ENCODE data around the gene MTX1.

The MTX1 gene

DNA sequence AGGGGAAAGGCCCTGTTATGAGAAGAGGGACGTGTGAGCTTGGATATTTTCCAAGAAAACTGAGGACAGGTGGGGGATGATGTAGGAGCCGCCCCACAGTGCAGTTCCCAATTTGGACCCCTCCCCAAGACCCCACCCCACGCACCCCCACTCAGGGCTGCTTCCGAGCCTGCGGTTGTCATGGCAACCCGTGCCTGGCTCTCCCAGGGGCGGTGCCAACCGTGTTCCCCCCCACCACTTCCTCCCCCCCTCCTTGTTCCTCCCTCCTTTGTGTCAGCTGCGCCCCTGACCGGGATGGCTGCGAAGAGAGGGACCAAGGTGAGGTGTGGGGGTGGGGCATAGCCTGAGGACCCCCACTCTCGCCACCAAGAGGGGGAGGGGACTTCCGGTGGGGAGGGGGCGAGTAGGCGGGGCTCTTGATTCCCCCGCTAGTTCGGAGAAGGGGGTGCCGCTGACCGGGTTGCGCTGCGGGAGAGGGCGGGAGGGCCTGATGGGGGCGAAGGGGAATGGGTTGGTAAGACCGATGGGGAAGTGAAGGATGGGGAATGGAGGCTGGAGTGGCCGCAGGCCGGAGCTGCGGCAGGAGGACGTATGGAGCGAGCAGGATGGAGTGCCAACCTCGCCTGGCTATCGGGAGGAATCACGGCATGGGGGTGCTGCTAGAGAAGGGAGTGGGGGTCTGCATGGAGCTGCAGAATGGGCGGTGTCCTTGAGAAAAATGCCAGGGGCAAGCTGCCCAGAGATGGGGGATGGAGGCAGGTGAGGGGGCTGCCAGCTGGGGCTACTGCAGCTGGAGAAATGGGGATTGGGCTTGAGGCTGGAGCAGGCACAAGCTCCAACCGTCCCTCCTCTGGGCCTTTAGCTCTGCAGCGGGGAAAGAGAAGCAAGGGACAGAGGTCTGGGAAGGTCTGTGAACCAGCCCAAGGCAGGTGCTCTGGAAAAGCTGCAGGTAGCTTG lies 33.9 kb upstream of the MTX1 start:
- peak in 1 of 2 donors; percentile 45 for DNase-seq

DNA sequence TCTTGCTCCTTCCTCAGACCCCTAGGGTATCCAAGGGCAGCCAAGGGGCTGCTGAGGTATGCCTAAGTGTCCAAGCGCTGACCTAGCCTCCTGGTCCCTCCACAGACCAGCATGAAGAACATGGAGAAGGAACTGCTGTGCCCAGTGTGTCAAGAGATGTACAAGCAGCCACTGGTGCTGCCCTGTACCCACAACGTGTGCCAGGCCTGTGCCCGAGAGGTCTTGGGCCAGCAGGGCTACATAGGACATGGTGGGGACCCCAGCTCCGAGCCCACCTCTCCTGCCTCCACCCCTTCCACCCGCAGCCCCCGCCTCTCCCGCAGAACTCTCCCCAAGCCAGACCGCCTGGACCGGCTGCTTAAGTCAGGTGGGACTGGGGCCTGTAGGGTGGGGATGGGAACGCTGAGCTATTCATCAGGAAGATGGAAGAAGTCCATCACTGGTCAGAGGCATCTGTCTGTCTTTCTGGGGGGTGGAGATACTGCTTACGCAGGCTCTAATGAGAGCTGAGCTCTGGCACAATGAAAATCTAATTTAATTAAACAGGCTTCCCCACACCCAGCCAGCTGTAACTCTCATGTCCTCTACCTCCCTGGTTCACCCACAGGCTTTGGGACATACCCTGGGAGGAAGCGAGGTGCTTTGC lies 33.1 kb upstream of the MTX1 start:
- no peak for DNase-seq

DNA sequence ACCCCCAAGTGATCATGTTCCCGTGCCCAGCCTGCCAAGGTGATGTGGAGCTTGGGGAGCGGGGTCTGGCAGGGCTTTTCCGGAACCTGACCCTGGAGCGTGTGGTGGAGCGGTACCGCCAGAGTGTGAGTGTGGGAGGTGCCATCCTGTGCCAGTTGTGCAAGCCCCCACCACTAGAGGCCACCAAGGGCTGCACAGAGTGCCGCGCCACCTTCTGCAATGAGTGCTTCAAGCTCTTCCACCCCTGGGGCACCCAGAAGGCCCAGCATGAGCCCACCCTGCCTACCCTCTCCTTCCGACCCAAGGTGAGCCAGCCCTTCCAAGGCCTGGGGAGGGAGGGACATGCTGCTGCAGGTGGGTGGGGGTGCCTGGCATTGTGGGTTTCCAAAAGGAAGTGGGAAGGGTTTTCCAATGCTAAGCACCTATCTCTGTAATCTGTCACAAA lies 32.5 kb upstream of the MTX1 start:
- DNase-seq, result no peak

DNA sequence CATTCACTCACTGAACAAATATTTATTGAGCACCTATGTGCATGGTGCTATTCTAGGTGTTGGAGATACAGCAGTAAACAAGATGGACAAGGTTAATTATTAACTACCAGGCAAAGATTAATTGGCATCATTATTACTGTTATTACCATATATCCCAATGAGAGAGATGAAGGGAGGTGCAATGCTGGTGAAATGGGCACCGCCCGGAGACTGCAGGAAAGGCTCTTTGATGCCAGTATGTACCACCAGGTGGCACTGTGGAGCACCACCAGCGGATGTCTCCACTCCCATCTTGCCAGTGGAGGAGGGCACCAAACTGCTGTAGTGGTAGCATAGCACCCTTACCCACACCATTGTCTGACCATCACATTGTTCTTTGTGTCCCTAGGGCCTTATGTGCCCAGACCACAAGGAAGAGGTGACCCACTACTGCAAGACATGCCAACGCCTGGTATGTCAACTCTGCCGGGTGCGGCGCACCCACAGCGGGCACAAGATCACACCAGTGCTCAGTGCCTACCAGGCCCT lies 31.9 kb upstream of the MTX1 start:
- DNase-seq, result peak; percentile 89 to 90

DNA sequence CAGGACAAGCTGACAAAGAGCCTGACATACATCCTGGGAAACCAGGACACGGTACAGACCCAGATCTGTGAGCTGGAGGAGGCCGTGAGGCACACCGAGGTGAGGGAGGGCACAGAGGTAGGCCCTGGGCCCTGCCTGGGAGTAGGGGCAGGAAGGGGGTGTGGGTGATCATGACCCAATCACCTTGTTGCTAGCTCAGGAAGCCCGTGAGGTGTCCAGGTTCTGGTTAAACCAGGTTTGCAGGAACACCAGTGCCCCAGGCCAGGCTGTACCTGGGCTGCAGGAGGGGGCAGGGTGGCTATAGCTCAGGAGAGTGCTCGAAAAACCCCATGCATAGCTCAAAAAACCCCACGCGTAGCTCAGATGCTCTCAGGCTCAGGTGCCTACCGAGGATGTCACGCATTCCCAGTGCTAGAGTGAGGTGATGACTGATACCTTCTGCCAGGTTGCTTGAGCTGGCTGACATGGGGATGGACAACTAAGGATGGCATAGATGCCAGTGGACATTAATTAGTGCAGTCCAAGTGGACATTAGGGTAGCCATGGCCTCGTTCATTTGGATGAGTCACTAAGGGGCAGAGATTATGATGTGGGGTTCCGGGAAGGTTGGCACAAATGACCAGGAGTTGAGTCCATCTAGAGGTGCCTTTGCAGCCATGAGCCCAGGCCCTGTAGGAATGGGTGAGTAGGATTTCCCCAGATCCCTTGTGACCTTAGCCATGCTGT lies 31.1 kb upstream of the MTX1 start:
- no peak for DNase-seq

DNA sequence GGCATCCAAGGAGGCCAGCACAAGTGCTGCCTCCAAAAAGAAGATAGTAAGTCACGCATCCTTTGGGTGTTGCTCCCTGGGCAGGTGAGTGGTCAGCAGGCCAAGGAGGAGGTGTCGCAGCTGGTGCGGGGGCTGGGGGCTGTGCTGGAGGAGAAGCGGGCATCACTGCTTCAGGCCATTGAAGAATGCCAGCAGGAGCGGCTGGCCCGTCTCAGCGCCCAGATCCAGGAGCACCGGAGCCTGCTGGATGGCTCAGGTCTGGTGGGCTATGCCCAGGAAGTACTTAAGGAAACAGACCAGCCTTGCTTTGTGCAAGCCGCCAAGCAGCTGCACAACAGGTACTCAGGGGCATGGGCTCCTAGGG lies 30.6 kb upstream of the MTX1 start:
- no peak for DNase-seq

DNA sequence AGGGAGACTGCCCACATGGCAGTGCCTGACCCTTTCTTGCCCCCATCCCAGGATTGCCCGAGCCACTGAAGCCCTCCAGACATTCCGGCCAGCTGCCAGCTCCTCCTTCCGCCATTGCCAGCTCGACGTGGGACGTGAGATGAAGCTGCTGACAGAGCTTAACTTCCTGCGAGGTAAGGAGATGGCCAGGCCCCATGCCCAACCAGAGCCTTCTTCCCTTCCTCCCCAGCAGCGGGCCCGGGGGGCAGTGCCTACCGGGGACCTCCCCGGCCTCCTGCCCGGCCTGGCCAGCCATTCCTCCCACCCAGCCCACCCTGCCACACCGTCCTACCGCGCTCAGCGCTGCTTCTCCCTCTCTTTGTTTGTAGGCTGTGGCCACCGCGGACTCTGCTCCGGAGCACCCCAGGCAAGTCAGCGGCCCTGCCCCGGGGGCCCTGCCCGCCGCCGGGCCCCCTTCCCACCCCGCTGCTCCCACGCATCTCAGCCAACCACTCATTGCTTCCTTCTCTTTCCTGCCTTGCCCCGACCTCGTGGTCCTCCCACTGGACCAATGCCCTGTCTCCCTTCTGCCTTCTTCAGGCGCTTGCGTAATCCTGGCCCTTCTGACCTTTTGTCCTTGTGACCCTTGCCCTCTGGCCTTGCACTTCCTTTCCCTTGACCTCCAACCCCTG lies 29.9 kb upstream of the MTX1 start:
- DNase-seq, result no peak

DNA sequence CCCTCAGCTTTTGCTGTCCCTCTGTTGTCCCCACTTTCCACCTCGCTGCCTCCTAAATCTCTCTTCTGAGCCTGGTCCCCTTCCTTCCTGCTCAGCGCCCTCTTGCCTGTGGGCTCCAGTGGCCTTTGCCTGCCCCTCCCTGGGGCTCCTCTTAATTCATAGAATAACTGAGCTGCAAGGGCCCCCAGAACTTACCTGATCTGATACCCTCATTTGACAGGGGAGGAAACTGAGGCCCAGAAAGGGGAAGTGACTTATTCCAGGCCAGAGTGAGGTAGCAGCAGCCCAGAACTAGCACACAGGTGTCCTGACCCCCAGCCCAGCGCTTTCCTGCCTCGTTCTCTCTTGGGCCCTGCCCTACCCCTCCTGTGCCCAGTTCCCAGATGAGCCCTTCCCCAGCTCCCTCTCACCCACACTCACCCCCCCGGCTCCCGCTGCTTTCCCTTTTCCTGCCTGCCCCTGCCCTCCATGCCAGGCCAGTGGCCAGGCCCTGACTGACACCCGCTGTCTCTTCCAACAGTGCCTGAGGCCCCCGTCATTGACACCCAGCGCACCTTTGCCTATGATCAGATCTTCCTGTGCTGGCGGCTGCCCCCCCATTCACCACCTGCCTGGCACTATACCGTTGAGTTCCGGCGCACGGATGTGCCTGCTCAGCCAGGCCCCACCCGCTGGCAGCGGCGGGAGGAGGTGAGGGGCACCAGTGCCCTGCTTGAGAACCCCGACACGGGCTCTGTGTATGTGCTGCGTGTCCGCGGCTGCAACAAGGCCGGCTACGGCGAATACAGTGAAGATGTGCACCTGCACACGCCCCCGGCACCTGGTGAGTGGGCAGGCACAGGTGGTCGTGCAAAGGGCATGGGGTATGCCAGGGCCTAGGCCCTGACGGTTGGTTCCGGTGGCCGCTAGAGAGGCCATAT lies 29.1 kb upstream of the MTX1 start:
- DNase-seq, result no peak

DNA sequence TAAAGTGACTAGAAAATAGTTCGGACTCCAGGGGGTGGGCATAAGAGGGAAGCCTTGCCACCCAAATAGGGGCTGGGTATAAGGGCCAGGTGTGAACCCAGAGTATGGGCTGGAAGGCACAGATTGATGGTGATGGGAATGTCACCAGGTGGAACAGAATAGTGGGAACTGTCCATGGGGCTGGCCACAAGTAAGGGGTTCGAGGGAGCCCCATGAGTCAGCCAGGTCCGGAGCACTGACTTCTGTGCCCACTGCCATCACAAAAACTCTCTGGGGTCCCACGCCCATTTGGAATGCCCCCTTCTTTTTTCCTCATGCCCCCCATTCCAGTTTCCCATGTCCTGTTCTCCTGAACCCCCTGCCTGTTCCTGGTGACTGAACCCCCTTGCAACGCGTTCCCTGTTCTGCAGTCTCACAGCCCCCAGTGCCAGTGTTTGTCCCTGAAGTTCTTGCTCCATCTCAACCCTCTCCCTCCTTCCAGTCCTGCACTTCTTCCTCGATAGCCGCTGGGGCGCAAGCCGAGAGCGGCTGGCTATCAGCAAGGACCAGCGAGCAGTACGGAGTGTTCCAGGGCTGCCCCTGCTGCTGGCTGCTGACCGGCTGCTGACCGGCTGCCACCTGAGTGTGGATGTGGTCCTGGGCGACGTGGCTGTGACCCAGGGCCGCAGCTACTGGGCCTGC lies 27.0 kb upstream of the MTX1 start:
- no peak for DNase-seq

DNA sequence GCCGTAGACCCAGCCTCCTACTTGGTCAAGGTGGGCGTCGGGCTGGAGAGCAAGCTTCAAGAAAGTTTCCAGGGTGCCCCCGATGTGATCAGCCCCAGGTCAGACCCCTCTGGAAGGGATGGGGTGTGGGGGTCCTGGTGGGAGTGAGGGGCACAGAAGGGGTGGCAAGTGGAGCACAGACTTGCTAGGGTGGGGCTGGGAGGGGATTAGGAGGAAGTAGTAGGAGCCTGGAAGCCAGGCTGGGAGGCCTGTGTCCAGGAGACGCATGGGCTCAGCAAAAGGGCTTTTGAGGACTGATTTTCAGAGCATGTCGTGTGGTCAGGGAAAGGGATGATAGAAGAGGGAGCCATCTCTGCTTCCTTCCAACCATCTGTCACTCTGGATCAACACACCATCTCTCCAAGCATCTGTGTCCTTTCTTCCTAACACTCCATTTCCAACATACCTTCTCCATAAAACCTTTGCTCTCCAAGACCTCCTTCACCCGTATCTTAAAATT lies 26.4 kb upstream of the MTX1 start:
- DNase-seq, result no peak

DNA sequence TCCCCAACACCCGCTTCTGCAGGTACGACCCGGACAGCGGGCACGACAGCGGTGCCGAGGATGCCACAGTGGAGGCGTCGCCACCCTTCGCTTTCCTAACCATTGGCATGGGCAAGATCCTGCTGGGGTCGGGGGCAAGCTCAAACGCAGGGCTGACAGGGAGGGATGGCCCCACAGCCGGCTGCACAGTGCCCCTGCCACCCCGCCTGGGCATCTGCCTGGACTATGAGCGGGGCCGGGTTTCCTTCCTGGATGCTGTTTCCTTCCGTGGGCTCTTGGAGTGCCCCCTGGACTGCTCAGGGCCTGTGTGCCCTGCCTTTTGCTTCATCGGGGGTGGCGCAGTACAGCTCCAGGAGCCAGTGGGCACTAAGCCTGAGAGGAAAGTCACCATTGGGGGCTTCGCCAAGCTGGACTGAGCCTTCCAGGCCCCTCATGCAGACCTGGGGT lies 24.7 kb upstream of the MTX1 start:
- no peak for DNase-seq

DNA sequence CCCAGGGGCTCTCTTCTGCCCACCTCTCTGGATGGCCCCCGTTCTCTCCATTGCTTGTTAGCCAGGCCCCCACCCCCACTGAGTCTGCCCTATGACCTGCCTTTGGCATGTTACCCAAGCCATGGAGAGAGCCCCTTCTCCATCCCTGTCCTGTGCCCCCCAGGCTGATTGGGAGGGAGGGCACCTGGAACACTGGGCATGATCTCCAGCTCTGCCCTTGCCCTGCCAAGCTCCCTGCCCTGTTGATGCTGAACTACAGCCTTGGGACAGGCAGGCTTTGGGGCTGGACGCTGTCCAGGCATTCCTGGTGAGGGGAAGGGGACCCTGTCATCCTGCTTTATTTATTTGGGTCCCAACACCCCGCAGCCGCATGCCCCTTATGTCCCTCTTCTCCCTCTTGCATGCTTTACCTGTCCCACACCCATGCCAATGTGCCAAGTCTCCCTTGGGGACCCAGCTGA lies 24.1 kb upstream of the MTX1 start:
- DNase-seq, result no peak

DNA sequence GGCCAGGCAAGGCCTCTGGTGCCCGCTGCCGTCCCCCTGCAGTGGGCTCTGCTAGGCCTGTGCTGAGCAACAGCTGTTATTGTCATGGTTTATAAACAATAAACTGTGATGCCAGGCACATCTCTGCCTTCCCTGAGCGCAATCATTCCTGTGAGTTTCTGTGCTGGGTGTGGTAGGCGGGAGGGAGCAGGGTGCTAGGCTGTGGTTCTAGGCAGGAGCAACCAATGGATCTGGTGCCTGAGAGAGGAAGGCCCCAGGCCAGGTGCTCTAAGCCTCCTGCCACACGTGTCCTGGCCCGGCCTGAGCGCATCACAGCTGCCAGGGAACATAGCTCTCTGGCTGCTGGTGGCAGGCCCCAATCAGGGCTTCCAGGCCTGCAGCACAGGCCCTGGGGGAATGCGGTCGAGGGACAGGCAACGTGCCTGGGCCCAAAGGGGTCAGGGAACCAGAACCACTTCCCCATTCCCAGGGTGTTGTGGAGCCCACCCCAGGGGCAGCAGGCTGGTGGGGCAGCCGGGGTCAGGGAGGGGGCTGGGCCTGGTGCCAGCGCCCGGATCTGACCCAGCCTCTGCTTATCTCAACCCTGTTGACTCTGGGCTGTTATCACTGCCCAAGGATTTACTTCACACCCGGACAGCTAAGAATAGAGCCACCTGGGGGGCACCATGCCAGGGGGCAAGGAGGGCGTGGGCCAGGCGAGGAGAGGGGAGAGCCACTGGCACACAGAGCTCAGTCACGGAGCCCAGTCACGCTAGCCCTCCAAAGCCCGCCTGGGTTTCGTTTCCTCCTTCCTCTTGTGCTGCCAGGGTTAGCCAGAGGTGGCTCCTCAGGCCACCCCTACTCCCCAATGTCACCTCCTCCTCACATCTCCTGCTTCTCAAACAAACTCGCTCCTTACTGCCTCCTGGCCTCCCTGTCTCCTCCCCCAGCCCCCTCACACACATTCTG lies 23.4 kb upstream of the MTX1 start:
- DNase-seq, result no peak

DNA sequence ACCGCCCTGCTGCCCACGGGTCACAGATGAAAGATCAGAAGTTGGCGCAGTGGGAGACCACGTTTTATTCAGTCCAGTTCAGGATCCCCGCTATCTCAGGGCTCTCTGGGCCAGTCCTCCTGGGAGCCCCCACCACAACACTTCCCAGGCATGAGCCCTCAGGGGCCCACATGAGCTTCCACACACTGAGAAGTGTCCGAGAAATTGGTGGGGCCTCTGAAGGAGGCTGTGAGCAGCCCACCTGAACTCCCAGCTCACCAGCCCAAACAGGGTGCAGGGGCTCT lies 22.8 kb upstream of the MTX1 start:
- DNase-seq, result no peak

DNA sequence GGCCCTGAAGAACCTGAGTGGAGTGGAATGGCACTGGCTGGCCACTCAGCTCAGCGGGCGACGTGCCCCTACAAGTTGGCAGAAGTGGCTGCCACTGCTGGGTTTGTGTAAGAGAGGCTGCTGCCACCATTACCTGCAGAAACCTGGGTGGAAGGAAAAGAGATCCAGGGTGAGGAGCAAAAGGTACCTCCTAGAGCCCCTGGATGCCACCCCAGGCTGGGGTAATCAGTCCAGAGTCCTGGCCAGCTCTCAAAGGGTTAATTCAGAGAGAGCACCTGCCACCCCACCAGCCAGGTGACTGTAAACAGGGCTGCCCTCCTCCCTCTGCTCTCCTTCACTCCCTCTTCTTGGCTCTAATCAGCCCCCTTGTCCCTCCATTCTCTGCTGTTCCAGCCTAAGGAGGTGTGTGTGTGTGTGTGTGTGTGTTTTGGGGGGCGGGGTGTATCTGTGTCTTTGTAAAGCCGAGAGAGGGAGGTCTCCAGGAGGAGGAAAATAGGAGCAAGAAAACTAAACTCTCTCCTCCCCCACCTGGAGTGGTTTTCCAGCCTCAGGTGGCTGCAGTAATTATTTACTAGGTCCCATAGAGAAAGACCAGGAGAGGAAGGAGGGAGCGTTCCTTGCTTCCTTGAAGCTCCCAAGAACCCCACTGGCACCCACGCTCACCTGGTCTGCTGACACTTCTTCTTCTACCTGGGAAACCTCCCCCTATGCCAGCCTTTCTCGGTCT lies 22.3 kb upstream of the MTX1 start:
- DNase-seq, result no peak

DNA sequence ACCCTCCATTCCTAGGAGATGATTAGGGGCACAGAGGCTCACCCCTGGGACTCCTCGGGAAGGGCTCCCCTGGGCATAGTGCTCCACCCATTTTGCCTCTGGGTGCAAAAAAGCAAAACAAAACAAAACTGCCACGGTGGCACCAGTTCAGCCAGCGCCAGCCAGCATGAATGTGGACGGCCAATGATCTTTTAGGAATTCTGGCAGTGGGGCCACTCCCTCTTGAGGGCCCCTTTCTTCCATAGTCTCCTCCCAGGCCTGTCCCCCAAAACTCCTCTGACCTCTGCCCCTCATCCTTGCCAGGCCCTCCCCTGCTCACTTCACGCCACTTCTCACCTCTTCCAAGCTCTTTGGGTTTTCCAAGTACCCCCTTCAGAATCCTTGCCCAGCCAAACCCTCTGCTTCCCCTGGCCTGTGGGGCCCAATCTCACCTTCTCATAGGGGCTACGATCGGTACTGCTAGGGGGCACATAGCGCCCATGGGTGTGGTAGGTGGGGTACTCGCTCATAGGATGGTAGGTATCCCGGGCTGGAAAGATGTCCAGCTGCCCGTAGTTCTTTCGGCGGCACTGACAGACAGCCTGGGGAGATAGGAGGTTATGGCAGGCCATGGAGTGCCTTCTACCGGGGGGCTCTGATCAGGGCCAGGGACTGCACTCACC lies 21.6 kb upstream of the MTX1 start:
- DNase-seq, result no peak

DNA sequence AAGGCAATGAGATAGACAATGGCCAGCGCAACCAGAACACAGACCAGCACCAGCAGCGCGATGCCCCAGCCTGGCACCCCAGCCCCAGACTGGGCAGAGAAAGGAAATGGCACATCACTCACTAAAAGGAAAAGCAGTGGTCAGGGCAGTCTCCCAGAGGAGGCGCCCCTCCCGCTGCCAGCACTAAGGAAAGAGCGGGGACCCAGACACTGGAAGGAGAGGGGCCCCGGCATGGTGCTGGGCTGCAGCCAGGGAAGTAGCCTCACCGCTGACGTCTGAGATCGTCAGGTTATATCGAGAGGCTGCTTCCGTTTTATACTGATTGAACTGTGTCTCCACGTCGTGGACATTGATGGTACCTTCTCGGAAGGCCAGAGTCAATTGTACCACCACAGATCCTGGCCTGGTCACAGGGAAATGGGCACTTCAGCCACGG lies 21.0 kb upstream of the MTX1 start:
- no peak for DNase-seq

DNA sequence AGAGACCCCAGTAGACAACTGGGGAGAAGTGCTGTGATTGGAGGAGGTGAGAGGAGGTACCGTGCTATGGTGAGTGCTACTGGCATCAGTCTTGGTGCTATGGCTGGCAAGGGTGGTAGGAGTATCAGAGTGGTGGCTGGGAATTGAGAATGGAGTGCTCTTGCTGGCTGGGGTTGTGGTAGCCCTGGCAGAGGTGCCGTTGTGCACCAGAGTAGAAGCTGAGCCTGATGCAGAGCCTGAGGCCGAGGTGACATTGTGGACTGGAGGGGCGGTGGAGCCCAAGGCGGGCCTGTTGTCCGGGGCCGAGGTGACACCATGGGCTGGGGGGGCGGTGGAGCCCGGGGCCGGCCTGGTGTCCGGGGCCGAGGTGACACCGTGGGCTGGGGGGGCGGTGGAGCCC lies 20.2 kb upstream of the MTX1 start:
- DNase-seq, result no peak

All from stimulated activated CD4-positive, alpha-beta T cell treated with anti-CD3 and anti-CD28 coated beads, Interleukin-2, amount 100 ng/mL, for 48 hours (primary cell).